ENCODE measurements around the gene ADAMTS4.

Gene ADAMTS4

GRCh38 chr1:161235957-161236775 lies 37.3 kb upstream of the ADAMTS4 start:
- TF ChIP-seq CTCF (IDR thresholded peaks at IDR 0.05; ENCODE audit: extremely low read depth, insufficient read depth, missing control alignments) = no peak
- no peak for DNase-seq (ENCODE audit: low spot score)

GRCh38 chr1:161233102-161233501 lies 34.2 kb upstream of the ADAMTS4 start:
- DNase-seq (ENCODE audit: low spot score) = no peak
- TF ChIP-seq CTCF (IDR thresholded peaks at IDR 0.05; ENCODE audit: extremely low read depth, insufficient read depth, missing control alignments) = no peak
- in situ Hi-C loops (cut with MboI; ENCODE audit: low pct_unique_long_range_greater_than_20kb, low sequenced_read_pairs, unreplicated experiment) = no loop called here

More at GRCh38 chr1:161235957-161236775, 37.3 kb upstream of the ADAMTS4 start:
- in situ Hi-C loops (cut with MboI; ENCODE audit: low pct_unique_long_range_greater_than_20kb, low sequenced_read_pairs, unreplicated experiment) = no loop called here

- no peak for DNase-seq (ENCODE audit: low spot score)
- no peak for TF ChIP-seq CTCF (IDR thresholded peaks at IDR 0.05; ENCODE audit: extremely low read depth, insufficient read depth, missing control alignments)
- in situ Hi-C loops (cut with MboI; ENCODE audit: low pct_unique_long_range_greater_than_20kb, low sequenced_read_pairs, unreplicated experiment) = no loop called here
Observed at GRCh38 chr1:161230762-161231161, 31.9 kb upstream of the ADAMTS4 start.

GRCh38 chr1:161229896-161230295 lies 31.0 kb upstream of the ADAMTS4 start:
- peak; percentile 26 for TF ChIP-seq CTCF (IDR thresholded peaks at IDR 0.05; ENCODE audit: extremely low read depth, insufficient read depth, missing control alignments)
- in situ Hi-C loops (cut with MboI; ENCODE audit: low pct_unique_long_range_greater_than_20kb, low sequenced_read_pairs, unreplicated experiment) = loop anchor here (10.0 kb wide), 1 partner anchor 45 kb away; no protein-coding TSS in a partner anchor
- DNase-seq (ENCODE audit: low spot score) = no peak

GRCh38 chr1:161228032-161228431 lies 29.2 kb upstream of the ADAMTS4 start:
- no peak for DNase-seq (ENCODE audit: low spot score)
- in situ Hi-C loops (cut with MboI; ENCODE audit: low pct_unique_long_range_greater_than_20kb, low sequenced_read_pairs, unreplicated experiment) = loop anchor here (10.0 kb wide), 1 partner anchor 47 kb away; no protein-coding TSS in a partner anchor

More at GRCh38 chr1:161228032-161228431, 29.2 kb upstream of the ADAMTS4 start:
- TF ChIP-seq CTCF (IDR thresholded peaks at IDR 0.05; ENCODE audit: extremely low read depth, insufficient read depth, missing control alignments) = no peak
